ENCODE results near the gene TCEAL1. TPM values are rescaled to one million over a fixed set of nuclear protein-coding genes. Genes with fewer than 3 reads are reported as not detected.
A peak's percentile ranks its signal among the peaks of the same experiment; 100 is the strongest.
"Not testable (repeated sequence)": the region's sequence is repeated elsewhere in the genome, so short reads cannot be mapped to it uniquely, and the experiment has no call there.

The TCEAL1 gene
- polyA plus RNA-seq (ENCODE audit: insufficient read length), result 47.0 TPM

DNA sequence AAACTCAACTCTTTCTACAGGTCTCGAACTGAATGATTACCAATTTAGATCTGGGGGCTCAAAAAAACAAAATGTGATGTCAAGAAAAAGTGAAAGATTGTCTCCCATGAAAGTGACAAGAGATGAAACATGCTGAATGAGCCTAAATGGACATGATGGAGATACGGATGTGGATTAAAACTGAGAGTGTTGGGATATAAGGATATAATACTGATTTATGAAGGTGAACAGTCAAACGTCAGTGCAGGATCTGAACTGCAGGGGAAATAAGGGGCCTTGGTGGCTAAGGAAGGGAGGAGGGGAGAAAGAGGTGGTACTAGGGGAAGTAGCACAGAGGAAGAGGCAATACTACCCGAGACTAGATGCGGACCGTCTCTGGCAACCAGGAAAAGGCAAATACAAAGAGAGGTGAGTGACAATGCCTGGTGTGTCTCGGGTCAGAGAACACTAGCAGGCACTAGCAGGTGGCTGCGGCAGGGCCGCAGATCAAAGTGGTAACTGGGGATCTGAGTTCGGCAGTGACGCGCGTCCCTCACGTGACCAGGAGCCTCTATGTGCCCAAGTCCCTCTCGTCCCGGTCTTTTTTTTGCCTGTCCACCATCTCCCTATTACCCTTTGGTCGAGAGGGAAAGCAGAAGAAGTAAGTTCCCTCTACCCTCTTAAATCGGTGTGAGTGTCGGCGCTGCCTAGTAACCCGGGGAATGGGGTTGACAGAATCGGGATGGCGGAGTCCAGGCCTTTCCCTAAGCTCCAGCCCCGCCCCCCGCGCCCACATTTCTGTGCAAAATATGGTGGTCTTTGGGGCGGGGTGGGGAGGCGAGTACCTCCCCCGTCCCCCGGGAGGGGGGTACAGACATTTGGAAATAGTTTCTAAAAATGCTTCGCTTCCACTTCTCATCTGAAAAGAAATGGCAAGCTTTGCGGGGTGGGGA is at the start of gene TCEAL1:
Gene TCEAL1 (plus strand): TSS at position 590 of the 932 bp plus-strand sequence. CDS start 942 bp downstream, outside the sequence.
- DNase-seq, result peak; percentile 71

DNA sequence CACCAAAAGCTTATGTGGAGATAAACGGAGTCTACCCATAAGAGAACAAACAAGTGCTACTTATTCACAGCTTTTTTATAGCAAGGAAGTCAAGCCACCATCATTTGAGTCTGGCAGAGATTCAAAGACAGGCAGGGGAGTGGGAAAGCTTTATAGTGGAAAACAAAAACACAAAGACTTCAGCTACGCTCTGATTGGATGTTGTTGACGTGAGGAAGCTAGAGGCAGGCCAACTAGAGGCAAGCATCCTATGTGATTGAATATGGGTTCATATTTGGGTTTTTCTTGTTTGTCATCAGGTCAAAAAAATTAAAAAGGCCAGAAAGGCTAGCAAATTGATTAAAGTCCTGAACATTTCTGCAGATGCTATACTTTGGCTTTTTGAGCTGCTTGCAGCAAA is 44.2 kb upstream of the TCEAL1 start:
- DNase-seq, result no peak

DNA sequence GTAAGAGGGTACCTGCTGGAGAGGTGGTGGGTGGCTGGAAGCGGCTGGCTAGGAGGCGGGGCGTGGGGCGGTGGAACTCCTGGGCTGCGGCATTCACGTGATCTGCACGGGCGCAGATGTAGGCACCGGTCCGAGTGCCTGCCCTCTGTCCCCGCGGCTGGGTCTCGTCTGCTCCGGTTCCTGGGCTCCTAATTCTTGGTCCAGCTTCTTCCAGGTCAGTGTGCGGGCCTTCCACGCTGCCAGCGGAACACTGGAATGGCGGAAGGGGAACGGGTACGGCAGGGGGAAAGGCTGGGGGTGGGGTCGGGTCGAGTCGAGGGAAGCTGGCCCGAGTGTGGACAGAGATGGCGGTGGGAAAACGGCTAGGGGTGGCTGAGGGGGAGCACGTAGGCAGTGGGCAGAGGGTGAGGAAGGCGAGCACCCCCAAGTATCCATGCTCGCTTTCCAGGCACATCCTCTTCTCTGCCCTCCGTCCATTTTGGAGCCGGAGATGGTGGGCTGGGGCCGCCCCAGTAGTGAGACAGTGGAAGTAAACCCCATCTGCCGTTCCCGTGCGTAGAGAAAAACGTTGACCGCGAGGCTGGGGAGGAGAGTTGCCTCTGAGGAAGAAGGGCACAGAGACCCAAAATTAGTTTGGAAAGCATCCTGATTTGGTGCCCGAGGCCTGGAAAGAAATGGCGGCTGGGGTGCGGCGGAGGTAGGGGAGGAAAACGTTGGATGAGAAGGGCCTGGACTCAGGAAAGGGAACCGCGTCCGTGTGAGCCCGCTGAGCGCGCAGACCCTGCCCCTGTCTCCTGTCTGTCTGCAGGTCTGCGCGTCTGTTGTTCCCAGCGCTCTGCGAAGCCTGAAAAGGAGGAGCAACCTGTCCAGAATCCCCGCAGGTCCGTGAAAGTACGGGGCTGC is 43.1 kb upstream of the TCEAL1 start, which contains the start of gene TCEAL4:
Gene TCEAL4 (plus strand): TSS at position 105 of the 903 bp plus-strand sequence. CDS start 1,161 bp downstream, outside the sequence.
- DNase-seq, result peak; percentile 53

GRCh38 chrX:103586314-103586646 is 42.5 kb upstream of the TCEAL1 start:
- peak; percentile 34 for DNase-seq

DNA sequence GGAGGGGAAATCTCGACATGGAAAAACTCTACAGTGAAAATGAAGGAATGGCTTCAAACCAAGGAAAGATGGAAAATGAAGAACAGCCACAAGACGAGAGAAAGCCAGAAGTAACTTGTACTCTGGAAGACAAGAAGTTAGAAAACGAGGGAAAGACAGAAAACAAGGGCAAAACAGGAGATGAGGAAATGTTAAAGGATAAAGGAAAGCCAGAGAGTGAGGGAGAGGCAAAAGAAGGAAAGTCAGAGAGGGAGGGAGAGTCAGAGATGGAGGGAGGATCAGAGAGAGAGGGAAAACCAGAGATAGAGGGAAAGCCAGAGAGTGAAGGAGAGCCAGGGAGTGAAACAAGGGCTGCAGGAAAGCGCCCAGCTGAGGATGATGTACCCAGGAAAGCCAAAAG is 42.1 kb upstream of the TCEAL1 start:
- DNase-seq, result no peak

GRCh38 chrX:103592295-103592694 is 36.5 kb upstream of the TCEAL1 start:
- not testable (repeated sequence) for DNase-seq

DNA sequence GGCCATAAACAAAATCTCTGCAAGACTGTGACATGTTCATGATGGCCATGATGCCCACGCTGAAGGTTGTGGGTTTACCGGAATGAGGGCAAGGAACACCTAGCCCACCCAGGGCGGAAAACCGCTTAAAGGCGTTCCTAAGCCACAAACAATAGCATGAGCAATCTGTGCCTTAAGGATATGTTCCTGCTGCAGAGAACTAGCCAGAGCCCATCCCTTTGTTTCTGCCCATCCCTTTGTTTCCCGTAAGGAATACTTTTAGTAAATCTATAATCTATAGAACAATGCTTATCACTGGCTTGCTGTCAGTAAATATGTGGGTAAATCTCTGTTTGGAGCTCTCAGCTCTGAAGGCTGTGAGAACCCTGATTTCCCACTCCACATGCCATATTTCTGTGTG is 33.6 kb upstream of the TCEAL1 start:
- DNase-seq, result not testable (repeated sequence)

GRCh38 chrX:103607364-103608305 is 21.1 kb upstream of the TCEAL1 start, which contains the start of gene TCEAL3:
Gene TCEAL3, plus strand, starts transcription at chrX:103607963. Its CDS starts 1,102 bp downstream, at chrX:103609065.
- peak; percentile 29 for DNase-seq

GRCh38 chrX:103608306-103608963 is 20.3 kb upstream of the TCEAL1 start:
- DNase-seq, result no peak

GRCh38 chrX:103610282-103610681 is 18.5 kb upstream of the TCEAL1 start:
- no peak for DNase-seq

DNA sequence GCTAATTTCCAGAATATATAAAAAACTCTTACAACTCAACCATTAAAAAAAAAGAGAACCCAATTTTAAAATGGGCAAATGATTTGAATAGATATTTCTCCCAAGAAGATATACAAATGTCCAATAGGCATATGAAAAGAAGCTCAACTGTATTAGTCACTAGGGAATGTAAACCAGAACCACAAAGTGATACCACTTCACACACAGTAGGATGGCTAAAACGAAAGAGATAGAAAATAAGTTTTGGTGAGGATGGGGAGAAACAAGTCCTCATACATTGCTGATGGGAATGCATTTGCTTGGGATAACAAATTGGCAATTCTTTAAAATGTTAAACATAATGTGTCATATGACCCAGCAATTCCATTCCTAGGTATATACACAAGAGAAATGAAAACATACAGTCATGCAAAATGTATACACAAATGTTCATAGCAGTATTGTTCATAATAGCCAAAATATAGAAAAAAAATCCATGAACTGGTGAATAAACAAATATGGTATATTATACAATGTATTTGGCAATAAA is 15.3 kb upstream of the TCEAL1 start:
- no peak for DNase-seq

GRCh38 chrX:103614999-103615398 is 13.8 kb upstream of the TCEAL1 start:
- no peak for DNase-seq

DNA sequence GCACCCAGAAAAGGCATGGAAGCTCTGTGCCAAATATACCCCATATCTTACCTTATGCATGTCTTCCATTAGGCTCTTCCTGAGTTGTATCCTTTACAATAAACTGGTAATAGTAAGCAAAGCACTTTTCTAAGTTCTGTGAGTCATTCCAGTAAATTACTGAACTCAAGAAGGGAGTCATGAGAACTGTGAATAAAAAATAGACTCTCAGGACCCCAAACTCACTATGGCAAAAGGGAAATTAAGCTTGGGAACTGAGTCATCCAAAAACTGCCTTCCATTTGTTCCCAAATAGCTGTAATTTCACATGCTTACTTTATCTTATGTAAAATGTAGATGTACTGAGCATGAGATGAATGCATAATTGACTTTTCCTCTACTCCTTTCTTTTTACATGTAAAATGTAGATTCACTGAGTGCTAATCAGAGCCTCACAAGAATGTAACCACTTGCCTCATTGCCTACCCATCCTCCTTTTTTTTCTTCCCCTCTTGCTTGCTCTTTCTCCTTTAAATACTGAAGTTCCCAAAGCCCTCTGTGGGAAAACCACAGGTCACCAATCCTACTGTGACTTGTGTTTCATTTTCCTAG is 12.9 kb upstream of the TCEAL1 start:
- DNase-seq, result no peak

DNA sequence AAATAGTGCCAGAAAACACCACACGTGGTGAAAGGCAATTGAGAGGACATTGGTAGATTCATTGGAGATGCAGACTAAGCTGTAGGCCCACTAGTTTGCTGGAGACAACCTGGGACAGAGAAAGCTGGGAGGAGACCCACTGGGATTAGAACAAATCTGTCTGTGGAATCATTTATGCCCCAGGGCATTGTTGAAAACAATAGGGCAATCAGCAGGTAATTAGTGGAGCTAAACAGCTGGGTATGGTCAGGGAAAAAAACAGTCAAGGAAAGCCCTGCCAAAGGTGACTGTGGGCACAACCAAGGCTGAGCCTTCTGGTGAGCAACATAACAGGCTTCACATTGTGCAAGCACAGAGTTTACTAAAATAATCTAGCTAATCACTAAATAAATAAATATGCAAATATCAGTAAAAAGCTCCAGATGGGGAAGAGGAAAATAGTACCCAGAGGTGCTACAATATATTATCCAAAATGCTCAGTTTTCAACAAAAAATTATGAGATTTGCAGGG is 12.0 kb upstream of the TCEAL1 start:
- no peak for DNase-seq

- DNase-seq, result no peak
Measured at GRCh38 chrX:103624111-103624510, 4.7 kb upstream of the TCEAL1 start.

DNA sequence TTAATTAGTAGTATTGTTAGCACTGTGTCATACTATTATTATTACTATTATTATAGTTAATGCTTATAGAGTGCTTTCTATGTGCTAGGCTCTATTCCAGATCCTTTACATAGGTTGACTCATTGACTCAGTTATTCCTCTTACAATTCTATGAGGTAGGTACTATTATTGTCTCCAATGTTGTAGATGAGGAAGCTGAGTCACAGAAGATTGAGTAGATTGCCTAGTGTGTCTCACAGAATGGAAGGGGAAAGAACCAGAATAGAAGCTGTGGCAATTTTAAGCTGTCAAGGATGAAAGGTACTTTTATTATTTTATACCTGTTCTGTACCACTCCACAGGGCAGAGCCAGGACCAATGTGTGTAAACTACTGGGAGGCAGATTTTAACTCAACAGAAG is 1.9 kb upstream of the TCEAL1 start:
- DNase-seq, result no peak

DNA sequence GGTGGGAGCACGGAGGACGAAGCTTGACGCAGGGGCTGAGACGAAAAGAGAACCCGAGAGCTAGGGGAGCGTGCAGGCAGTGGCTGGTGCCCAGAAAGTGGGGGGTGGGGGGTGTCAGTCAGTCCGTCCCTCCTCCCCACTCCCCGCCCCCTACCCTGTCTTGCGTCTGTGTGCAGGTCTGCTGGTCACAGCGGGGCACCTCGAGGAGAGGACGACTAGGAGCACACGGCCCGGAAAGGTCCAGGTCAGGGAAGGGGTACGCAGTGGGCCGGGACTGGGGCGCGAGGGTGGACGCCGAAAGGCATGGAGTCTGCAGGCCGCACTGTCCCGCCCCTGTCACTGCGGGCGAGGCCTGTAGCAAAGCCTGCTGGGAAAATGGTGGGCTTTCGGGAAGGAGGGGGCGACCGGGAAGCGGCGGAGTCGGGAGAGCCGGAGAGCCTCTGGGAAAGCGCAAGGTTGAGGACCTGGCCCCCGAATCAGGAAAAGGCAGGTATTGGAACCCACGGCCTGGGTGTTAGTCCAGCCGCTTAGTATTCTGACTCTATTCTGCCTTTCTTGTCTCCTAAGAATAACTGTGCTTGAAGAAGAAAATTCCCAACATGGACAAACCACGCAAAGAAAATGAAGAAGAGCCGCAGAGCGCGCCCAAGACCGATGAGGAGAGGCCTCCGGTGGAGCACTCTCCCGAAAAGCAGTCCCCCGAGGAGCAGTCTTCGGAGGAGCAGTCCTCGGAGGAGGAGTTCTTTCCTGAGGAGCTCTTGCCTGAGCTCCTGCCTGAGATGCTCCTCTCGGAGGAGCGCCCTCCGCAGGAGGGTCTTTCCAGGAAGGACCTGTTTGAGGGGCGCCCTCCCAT is 769 bp downstream of the TCEAL1 start:
- peak; percentile 83 for DNase-seq

DNA sequence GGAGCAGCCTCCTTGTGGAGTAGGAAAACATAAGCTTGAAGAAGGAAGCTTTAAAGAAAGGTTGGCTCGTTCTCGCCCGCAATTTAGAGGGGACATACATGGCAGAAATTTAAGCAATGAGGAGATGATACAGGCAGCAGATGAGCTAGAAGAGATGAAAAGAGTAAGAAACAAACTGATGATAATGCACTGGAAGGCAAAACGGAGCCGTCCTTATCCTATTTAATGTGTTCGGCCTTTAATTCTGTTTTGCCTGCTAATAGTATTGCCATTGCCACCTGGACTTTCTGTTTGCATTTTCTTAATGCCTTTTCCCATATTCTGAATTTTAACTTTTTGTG is 1.4 kb downstream of the TCEAL1 start:
- no peak for DNase-seq

GRCh38 chrX:103631145-103631544 is 2.4 kb downstream of the TCEAL1 start:
- DNase-seq, result no peak

- no peak for DNase-seq
Measured at GRCh38 chrX:103635436-103635835, 6.7 kb downstream of the TCEAL1 start.
